ENCODE results near the gene SLC8A2.
"Not testable (repeated sequence)": the region's sequence is repeated elsewhere in the genome, so short reads cannot be mapped to it uniquely, and the experiment has no call there.

SLC8A2 gene

DNA sequence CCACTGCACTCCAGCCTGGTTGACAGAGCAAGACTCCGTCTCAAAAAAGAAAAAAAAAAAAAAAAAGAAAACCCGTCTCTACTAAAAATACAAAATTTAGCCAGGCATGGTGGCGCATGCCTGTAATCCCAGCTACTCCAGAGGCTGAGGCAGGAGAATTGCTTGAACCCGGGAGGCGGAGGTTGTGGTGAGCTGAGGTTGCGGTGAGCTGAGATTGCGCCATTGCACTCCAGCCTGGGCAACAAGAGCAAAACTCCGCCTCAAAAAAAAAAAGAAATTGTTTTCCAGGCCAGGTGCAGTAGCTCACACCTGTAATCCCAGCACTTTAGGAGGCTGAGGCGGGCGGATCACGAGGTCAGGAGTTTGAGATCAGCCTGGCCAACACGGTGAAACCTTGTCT is 85.1 kb downstream of the SLC8A2 start:
- no CpG with 5 or more reads among the region's 12 CpGs for WGBS (ENCODE audit: extremely low coverage, insufficient coverage, insufficient read length)
- H3K4ac ChIP-seq (ENCODE audit: low read depth, low read length); H3K9ac ChIP-seq (ENCODE audit: low read length): not testable (repeated sequence)

DNA sequence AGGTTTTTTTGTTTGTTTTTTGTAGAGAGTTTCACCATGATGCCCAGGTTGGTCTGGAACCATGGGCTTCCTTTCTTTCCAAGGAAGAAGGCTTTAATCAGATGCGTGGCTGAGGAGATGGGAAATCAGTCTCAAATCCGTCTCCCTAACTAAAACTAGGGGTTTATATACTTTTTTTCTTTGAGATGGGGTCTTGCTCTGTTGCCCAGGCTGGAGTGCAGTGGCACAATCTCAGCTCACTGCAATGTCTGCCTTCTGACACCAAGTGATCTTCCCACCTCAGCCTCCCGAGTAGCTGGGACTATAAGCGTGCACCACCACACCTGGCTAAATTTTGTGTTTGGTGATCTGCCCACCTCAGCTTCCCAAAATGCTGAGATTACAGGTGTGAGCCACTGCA is 87.2 kb downstream of the SLC8A2 start:
- DNase-seq; H3K27me3 ChIP-seq (ENCODE audit: insufficient read depth, low read length); H3K4me2 ChIP-seq (ENCODE audit: low read length); H2AFZ ChIP-seq (ENCODE audit: insufficient read depth, low read length, poor library complexity); H3K9me3 ChIP-seq (ENCODE audit: insufficient read depth, low read depth, low read length); H3K14ac ChIP-seq (ENCODE audit: low read length); H3K4me1 ChIP-seq (ENCODE audit: control insufficient read depth in 1 of 2, insufficient read depth in 2 of 2, low read length in 2 of 2); H2AK5ac ChIP-seq (ENCODE audit: low read length); H3K23ac ChIP-seq (ENCODE audit: low read length); H3K4ac ChIP-seq (ENCODE audit: low read depth, low read length); H3K9ac ChIP-seq (ENCODE audit: low read length); H2BK12ac ChIP-seq (ENCODE audit: low read length); H3K79me2 ChIP-seq (ENCODE audit: control insufficient read depth, insufficient read depth, low read length, poor library complexity); H4K91ac ChIP-seq (ENCODE audit: low read depth, low read length); H4K8ac ChIP-seq (ENCODE audit: low read depth, low read length); H3K4me3 ChIP-seq (ENCODE audit: low read depth, low read length); H3K27ac ChIP-seq (ENCODE audit: low read depth, low read length); H2BK5ac ChIP-seq (ENCODE audit: low read depth, low read length, poor library complexity); H2BK120ac ChIP-seq (ENCODE audit: insufficient read depth, low read length, poor library complexity); H3K18ac ChIP-seq (ENCODE audit: low read length); H4K12ac ChIP-seq (ENCODE audit: low read depth, low read length); H3K79me1 ChIP-seq (ENCODE audit: low read length): not testable (repeated sequence)
- H3K36me3 ChIP-seq (ENCODE audit: control insufficient read depth in 1 of 2, insufficient read depth in 2 of 2, low read length in 2 of 2), result peaks cover 29 to 30% of the 10 kb centered on the region in 2 experiments
- no CpG with 5 or more reads among the region's 4 CpGs for WGBS (ENCODE audit: extremely low coverage, insufficient coverage, insufficient read length)

More for the DNA sequence above, 85.1 kb downstream of the SLC8A2 start:
- H2AK5ac ChIP-seq (ENCODE audit: low read length); H4K8ac ChIP-seq (ENCODE audit: low read depth, low read length); H3K23ac ChIP-seq (ENCODE audit: low read length); H3K79me1 ChIP-seq (ENCODE audit: low read length); H3K14ac ChIP-seq (ENCODE audit: low read length); H3K18ac ChIP-seq (ENCODE audit: low read length); H2BK12ac ChIP-seq (ENCODE audit: low read length); H3K9me3 ChIP-seq (ENCODE audit: insufficient read depth, low read depth, low read length); H4K12ac ChIP-seq (ENCODE audit: low read depth, low read length); H3K79me2 ChIP-seq (ENCODE audit: control insufficient read depth, insufficient read depth, low read length, poor library complexity); H3K36me3 ChIP-seq (ENCODE audit: control insufficient read depth in 1 of 2, insufficient read depth in 2 of 2, low read length in 2 of 2); H2AFZ ChIP-seq (ENCODE audit: insufficient read depth, low read length, poor library complexity); DNase-seq; H3K4me1 ChIP-seq (ENCODE audit: control insufficient read depth in 1 of 2, insufficient read depth in 2 of 2, low read length in 2 of 2); H3K4me3 ChIP-seq (ENCODE audit: low read depth, low read length); H3K27me3 ChIP-seq (ENCODE audit: insufficient read depth, low read length); H2BK5ac ChIP-seq (ENCODE audit: low read depth, low read length, poor library complexity); H3K4me2 ChIP-seq (ENCODE audit: low read length); H3K27ac ChIP-seq (ENCODE audit: low read depth, low read length); H2BK120ac ChIP-seq (ENCODE audit: insufficient read depth, low read length, poor library complexity); H4K91ac ChIP-seq (ENCODE audit: low read depth, low read length): not testable (repeated sequence)

- not testable (repeated sequence) for H3K9me3 ChIP-seq (ENCODE audit: insufficient read depth, low read depth, low read length); H3K4me3 ChIP-seq (ENCODE audit: low read depth, low read length); H2BK120ac ChIP-seq (ENCODE audit: insufficient read depth, low read length, poor library complexity); H3K18ac ChIP-seq (ENCODE audit: low read length); H3K79me1 ChIP-seq (ENCODE audit: low read length); H3K27me3 ChIP-seq (ENCODE audit: insufficient read depth, low read length); H3K4ac ChIP-seq (ENCODE audit: low read depth, low read length); H2AK5ac ChIP-seq (ENCODE audit: low read length); H2BK5ac ChIP-seq (ENCODE audit: low read depth, low read length, poor library complexity); H3K4me2 ChIP-seq (ENCODE audit: low read length); H3K4me1 ChIP-seq (ENCODE audit: control insufficient read depth in 1 of 2, insufficient read depth in 2 of 2, low read length in 2 of 2); H3K9ac ChIP-seq (ENCODE audit: low read length); H2AFZ ChIP-seq (ENCODE audit: insufficient read depth, low read length, poor library complexity); H2BK12ac ChIP-seq (ENCODE audit: low read length); H3K14ac ChIP-seq (ENCODE audit: low read length); H4K91ac ChIP-seq (ENCODE audit: low read depth, low read length); H4K12ac ChIP-seq (ENCODE audit: low read depth, low read length); H4K8ac ChIP-seq (ENCODE audit: low read depth, low read length); H3K23ac ChIP-seq (ENCODE audit: low read length); H3K27ac ChIP-seq (ENCODE audit: low read depth, low read length); DNase-seq; H3K79me2 ChIP-seq (ENCODE audit: control insufficient read depth, insufficient read depth, low read length, poor library complexity)
- peaks cover 34 to 35% of the 10 kb centered on the region in 2 experiments for H3K36me3 ChIP-seq (ENCODE audit: control insufficient read depth in 1 of 2, insufficient read depth in 2 of 2, low read length in 2 of 2)
- no CpG with 5 or more reads among the region's 5 CpGs for WGBS (ENCODE audit: extremely low coverage, insufficient coverage, insufficient read length)
Measured at GRCh38 chr19:47383890-47384289, 87.8 kb downstream of the SLC8A2 start.

DNA sequence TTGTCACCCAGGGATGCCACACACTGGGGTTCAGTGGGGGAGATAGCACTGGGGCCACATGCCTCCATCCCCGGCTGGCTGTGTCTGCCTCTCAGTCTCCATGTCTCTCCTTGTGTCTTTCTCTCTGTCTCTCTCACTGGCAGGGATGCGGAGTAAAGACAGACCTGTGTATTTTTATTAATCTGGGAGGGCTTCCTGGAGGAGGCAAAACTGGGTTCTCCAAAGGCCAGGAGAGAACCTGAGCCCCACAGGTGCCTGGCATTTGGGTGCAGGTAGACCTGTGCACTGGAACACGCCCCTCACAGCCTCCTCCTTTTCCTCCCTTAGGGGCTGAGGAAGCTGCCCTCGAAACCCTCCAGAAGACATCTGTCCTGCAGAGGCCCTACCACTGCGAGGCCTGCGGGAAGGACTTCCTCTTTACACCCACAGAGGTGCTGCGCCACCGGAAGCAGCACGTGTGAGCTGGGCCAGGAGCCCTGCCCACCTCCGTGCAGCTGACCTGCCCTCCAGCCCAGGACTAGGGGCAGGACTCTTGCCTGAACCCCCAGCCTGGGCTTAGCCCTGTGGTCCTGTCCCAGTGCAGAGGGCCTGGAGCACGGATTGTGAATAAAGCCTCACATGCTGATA is 89.9 kb downstream of the SLC8A2 start:
- H3K79me2 ChIP-seq (ENCODE audit: control insufficient read depth, insufficient read depth, low read length, poor library complexity), result no peaks in the 10 kb centered on the region
- DNase-seq, result no peak
- H3K14ac ChIP-seq (ENCODE audit: low read length), result no peak overlapping the region
- H2AK5ac ChIP-seq (ENCODE audit: low read length), result no peak overlapping the region
- H2AFZ ChIP-seq (ENCODE audit: insufficient read depth, low read length, poor library complexity), result no peak overlapping the region
- H4K8ac ChIP-seq (ENCODE audit: low read depth, low read length), result no peak overlapping the region
- no peak overlapping the region for H3K9ac ChIP-seq (ENCODE audit: low read length)
- H3K27ac ChIP-seq (ENCODE audit: low read depth, low read length), result no peak overlapping the region
- H3K9me3 ChIP-seq (ENCODE audit: insufficient read depth, low read depth, low read length), result peaks cover 7% of the 10 kb centered on the region
- no peak overlapping the region for H4K12ac ChIP-seq (ENCODE audit: low read depth, low read length)
- H3K4me2 ChIP-seq (ENCODE audit: low read length), result no peak overlapping the region
- H3K36me3 ChIP-seq (ENCODE audit: control insufficient read depth in 1 of 2, insufficient read depth in 2 of 2, low read length in 2 of 2), result peaks cover 52 to 53% of the 10 kb centered on the region in 2 experiments
- H3K4ac ChIP-seq (ENCODE audit: low read depth, low read length), result no peak overlapping the region
- H2BK12ac ChIP-seq (ENCODE audit: low read length), result no peak overlapping the region
- H3K4me1 ChIP-seq (ENCODE audit: control insufficient read depth in 1 of 2, insufficient read depth in 2 of 2, low read length in 2 of 2), result no peaks in the 10 kb centered on the region
- H3K79me1 ChIP-seq (ENCODE audit: low read length), result no peaks in the 10 kb centered on the region
- no peak overlapping the region for H3K23ac ChIP-seq (ENCODE audit: low read length)
- no peak overlapping the region for H2BK120ac ChIP-seq (ENCODE audit: insufficient read depth, low read length, poor library complexity)
- no peak overlapping the region for H3K4me3 ChIP-seq (ENCODE audit: low read depth, low read length)
- no peak overlapping the region for H3K18ac ChIP-seq (ENCODE audit: low read length)
- WGBS (ENCODE audit: extremely low coverage, insufficient coverage, insufficient read length), result no CpG with 5 or more reads among the region's 11 CpGs
- no peaks in the 10 kb centered on the region for H3K27me3 ChIP-seq (ENCODE audit: insufficient read depth, low read length)
- H2BK5ac ChIP-seq (ENCODE audit: low read depth, low read length, poor library complexity), result no peak overlapping the region
- H4K91ac ChIP-seq (ENCODE audit: low read depth, low read length), result no peak overlapping the region
